NAMALWA (cell line): ENCODE data around the gene GEMIN2.
A peak's percentile ranks its signal among the peaks of the same experiment; 100 is the strongest.
"Not testable (repeated sequence)": the region's sequence is repeated elsewhere in the genome, so short reads cannot be mapped to it uniquely, and the experiment has no call there.

ENCODE experiments used
- DNase-seq: peaks from one replicate; pipeline ENCODE4 v3.0.0-alpha.2; 2015; ENCODE audit warnings: low spot score

GEMIN2 gene

DNA sequence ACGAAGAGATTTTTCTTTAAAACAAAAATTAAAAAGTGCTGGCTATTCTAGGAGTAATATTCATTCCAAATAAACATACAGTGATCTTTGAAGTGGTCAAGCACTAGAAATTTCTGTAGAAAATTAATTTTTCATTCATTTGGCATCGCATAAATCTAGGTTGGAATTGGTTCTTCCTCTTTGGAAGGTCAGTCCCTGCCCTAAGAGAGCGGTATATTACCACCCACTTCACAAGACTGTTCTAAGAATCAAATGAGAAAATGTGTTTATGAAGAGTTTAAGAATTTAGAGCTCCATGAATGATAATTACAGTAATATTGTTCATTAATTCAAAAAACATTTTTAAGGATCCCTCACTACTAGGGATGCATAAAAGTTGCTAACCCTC lies 444 bp upstream of the GEMIN2 start:
- no peak for DNase-seq

DNA sequence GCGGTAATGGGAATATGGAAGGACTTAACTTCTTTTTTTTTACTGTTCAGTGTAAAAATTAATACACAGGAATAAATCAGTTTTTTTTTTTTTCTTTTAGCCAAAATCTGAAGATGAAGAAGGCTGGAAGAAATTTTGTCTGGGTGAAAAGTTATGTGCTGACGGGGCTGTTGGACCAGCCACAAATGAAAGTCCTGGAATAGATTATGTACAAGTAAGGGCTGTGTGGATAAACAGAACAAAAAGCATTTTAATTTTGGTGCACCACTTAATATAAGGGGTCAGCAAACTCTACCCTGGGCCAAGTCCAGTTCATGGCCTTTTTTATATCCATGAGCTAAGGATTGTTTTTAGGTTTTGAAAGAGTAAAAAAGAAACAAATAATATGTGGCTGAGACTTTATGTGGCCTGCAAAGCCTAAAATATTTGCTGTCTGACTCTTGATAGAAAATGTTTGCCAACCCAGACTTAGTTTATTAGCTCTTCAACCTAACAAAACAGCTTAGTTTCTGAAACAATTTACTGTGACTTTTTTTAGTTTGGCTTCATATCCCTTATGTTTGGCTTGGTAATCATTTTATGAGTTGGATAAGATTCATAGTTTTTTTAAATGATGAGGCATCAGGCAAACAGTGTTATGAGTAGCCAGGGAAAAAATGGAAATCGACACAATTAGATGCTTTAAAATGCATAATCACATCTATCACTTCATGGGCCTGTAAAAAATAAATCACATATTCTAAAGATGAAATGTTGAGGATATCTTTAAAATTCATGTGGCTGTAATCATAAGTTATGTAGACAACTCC lies 8.4 kb downstream of the GEMIN2 start:
- no peak for DNase-seq

DNA sequence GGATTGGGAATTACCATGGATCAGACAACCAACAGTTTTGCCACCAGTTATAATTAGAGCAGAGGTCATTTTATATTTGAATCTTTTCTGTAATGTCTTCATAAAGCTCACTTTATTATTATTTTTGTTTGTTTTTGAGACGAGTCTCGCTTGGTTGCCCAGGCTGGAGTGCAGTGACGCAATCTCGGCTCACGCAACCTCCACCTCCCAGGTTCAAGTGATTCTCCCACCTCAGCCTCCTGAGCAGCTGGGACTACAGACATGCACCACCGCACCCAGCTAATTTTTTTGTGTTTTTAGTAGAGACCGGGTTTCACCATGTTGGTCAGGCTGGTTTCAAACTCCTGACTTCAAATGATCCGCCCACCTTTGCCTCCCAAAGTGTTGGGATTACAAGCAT lies 23.7 kb downstream of the GEMIN2 start:
- not testable (repeated sequence) for DNase-seq

DNA sequence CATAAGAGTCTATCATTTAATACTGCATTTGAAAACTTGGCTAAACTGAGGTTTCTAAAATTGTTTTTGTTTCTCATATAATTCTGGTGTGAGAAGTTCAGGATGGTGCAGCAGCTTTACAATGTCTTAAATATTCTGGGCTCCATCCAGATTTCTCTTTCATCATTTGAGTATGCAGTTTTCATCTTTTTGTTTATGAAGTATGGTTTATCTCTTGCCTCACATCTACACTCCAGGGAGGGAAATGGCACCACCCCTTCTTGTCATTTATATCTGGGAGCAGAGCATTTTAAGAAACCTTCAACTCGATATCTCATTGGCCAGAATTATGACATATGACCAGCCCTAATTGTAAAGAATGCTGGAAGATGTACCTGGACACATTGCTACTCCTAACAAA lies 24.3 kb downstream of the GEMIN2 start:
- DNase-seq: no peak

DNA sequence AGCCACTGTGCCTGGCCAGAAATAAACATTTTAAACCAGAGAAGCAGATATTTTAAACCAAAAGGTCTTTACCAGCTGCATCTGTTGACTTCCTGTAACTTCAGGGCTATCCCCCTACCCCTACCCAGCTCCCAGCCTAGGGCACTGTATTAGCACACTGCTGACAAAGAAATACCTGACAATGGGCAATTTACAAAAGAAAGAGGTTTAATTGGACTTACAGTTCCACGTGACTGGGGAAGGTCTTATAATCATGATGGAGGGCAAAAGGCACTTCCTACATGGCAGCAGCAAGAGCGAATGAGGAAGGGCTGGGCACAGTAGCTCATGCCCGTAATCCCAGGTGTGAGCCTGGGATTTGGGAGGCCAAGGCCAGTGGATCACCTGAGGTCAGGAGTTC lies 26.0 kb downstream of the GEMIN2 start:
- no peak for DNase-seq

DNA sequence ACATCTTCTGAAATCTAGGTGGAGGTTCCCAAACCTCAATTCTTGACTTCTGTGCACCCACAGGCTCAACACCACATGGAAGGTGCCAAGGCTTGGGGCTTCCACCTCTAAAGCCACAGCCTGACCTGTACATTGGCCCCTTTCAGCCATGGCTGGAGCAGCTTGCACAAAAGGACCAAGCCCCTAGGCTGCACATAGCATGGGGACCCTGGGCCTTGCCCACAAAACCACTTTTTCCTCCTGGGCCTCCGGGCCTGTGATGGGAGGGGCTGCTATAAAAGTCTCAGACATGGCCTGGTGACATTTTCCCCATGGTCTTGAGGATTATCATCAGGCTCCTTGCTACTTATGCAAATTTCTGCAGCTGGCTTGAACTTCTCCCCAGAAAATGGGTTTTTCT lies 27.5 kb downstream of the GEMIN2 start:
- DNase-seq: not testable (repeated sequence)

DNA sequence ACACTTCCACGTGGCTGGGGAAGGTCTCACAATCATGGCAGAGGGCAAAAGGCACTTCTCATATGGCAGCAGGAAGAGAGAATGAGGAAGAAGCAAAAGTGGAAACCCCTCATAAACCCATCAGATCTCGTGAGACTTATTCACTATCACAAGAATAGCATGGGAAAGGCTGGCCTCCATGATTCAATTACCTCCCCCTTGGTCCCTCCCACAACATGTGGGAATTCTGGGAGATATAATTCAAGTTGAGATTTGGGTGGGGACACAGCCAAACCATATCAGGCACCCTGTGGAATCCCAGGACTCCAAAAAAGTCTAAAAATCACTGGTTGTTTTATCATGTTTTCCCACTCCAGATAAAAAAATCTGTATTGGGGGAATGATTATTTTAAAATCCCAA lies 29.1 kb downstream of the GEMIN2 start:
- DNase-seq: not testable (repeated sequence)

DNA sequence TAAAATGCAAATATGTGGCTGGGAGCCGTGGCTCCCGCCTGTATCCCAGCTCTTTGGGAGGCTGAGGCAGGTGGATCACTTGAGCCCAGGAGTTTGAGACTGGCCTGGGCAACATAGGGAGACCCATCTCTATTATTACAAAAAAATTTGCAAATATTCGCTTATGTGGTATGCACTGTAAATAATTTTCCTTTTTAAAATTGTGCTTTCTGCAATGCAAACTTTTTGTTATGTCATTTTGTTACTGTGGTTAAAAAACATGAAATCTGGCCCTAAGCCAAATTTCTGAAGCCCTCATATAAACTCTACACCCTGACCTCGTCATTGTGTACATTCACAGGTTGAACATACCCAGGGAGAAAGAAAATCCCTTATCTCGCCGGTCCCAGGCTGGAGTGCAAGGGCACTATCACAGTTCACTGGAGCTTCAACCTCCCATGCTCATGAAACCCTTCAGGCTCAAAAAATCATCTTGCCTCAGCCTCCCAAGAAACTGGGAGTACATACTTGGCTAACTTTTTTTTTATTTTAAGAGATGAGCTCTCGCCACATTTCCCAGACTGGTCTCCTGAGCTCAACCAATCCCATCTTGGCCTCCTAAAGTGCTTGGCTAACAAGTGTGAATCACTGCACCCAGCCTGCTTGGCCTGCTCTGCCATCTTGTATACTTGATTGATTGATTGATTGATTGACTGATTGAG lies 31.3 kb downstream of the GEMIN2 start:
- peak; percentile 2 for DNase-seq

DNA sequence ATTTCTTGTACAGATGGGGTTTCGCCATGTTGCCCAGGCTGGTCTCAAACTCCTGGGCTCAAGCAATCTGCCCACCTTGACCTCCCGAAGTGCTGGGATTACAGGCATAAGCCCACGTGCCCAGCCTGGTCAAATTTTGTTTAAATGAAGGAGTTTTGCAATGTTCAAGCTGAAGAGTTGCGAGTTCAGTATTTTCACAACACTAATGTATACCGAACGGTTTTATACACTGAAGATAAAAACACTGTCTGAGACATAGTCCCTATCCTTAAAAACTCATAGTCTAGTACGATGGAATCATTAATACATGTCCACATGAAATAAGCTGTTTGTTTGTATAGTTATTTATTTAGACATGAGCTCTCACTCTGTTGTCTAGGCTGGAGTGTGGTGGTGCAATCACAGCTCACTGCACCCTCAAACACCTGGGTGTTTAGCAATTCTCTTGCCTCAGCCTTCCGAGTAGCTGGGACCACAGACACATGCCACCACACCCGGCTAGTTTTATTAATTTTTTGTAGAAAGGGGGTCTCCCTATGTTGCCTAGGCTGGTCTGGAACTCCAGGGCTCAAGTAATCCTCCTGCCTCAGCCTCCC lies 40.6 kb downstream of the GEMIN2 start:
- DNase-seq: no peak

DNA sequence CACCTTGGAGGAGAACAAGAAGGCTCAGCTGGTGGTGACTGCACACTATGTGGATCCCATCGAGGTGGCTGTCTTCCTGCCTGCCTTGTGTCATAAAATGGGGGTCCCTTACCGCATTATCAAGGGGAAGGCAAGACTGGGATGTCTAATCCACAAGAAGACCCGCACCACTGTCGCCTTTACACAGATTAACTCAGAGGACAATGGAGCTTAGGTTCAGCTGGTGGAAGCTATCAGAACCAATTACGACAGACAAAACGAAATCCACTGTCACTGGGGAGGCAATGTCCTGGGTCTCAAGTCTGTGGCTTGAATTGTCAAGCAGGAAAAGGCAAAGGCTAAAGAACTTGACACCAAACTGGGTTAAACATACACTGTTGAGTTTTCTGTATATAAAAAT lies 43.4 kb downstream of the GEMIN2 start:
- DNase-seq: no peak

DNA sequence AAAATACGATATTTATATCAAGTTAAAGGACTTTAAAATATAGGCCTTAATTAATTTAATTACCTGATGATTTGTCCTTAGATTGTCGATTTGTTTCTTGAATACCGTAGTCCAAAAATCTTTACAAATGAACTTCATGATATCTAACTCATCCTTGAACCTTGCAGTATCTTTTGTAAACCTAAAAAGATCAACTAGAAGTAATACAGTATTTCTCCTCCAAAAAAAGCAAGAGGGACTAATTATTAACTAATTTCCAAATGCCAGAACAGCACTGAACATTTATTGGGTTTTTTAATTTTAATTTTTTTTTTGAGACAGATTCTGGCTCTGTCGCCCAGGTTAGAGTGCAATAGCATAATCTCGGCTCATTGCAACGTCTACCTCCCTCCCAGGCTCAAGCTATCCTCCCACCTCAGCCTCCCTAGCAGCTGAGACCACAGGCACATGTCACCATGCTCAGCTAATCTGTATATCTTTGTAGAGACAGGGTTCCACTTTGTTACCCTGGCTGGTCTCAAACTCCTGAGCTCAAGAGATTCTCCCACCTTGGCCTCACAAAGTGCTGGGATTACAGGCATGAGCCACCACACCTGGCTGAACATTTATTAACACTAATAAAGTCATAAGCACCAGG lies 44.2 kb downstream of the GEMIN2 start:
- no peak for DNase-seq

DNA sequence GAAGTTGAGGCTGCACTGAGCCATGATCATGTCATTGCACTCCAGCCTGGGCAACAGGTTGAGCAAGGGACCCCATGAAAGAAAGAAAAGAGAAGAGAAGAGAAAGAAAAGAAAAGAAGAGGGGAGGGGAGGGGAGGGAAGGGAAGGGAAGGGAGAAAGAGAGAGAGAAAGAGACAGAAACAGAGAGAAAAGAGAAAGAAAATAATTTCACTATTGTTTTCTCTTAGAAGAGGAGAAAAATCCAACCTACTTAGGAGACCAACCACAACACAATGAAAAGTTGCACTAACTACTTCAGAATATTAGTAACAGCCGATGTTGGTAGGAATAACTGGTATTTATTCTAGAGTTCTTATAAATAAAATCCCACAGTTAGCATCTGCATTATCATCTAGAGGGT lies 46.4 kb downstream of the GEMIN2 start:
- DNase-seq: no peak

DNA sequence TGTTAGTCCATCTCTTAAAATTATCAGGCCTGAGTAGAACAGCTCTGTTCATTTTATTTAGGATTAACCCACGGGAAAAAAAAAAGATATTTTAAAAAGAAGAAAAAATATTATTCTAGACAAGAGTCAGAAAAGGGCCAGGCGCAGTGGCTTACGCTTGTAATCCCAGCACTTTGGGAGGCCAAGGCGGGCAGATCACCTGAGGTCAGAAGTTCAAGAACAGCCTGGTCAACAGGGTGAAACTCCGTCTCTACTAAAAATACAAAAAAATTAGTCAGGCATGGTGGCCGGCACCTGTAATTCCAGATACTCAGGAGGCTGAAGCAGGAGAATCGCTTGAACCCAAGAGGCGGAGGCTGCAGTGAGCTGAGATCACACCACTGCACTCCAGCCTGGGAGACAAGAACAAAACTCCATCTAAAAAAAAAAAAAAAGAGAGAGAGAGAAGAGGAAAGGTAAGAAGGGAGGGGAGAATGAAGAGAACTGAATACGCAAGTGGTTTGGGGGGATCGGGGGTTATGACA lies 53.7 kb downstream of the GEMIN2 start:
- DNase-seq: not testable (repeated sequence)

DNA sequence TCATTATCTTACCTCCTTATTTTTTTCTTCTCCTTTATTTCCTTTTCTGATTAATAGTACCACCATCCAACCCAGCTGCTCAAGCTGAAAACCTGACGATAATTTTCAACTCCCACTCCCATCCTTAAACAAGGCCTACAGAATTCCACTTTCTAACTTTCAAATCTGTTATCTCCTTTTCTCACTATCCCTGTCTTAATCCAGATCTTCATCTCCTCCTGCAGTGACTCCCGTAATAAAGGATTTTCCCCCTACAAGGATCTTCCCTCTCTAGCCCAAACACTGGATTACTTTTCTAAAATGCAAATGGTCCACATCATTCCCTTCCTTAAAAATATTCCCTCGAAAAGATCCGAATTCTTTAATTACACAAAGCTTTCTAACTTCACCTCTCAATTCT lies 54.5 kb downstream of the GEMIN2 start:
- DNase-seq: no peak

DNA sequence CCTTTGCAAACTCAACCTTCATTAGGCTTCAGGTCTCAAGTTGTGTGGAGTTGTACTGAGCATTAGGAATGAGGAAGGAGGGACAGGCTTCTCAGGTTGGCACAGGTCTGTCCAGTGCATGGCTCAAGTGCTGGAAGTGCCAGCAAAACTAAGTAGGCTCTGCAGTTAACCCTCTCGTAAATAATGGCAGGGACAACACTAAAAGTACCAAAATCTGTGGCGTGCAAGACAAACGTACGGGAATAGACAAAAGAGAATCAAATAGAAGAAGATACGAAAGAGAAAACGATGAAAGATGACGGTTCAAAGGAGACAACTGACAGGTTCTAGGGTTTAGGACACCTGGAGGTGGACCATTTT lies 55.4 kb downstream of the GEMIN2 start:
- no peak for DNase-seq

DNA sequence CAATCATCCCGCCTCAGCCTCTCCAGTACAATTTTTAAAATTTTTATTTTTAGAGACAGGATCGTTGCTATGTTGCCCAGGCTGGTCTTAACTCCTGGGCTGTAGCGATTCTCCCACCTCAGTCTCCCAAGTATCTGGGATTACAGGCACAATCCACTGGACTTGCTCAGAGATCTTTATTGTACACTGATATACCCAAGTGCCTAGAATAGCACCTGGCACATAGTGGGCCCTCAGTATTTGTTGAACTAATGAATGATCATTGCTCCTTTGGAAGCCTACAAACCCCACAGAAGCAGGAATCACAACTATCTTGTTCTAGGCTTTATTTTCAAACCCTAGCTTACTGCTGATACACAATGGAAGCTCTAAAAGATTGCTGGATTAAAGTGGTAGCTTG lies 59.1 kb downstream of the GEMIN2 start:
- no peak for DNase-seq

DNA sequence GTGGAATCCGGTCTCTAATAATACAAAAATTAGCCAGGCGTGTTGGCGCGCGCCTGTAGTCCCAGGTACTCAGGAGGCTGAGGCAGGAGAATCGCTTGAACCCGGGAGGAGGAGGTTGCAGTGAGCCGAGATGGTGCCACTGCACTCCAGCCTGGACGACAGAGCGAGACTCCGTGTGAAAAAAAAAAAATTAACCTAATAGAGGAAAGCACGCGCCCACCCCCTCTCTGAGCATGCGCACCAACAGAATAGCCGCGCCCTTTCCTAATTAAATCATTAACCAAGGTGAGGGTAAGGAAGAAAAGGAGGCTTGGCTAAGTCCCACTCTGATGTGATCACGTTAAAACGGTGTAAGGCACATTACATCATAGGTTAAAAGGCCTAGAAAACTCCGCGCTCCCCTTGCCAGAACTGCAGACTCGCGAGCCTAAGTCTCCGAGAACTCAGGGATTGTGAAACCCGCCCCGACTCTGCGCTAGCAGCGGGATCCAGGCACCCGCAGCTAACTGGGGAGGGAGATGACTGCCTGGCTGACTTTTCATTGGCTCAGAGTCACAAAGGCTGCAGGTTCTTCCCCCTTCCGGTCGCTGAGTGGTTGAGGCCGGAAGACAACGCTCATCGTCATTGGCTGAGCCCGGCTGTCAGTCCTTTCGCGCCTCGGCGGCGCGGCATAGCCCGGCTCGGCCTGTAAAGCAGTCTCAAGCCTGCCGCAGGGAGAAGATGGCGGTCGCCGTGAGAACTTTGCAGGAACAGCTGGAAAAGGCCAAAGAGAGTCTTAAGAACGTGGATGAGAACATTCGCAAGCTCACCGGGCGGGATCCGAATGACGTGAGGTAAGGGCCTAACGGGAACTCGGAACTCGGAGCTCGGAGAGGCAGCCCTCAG lies 60.7 kb downstream of the GEMIN2 start, which contains the start of gene PNN:
PNN (plus strand) TSS at position 695 of the 885 bp plus-strand sequence; CDS start at position 721, 26 bp downstream.
- DNase-seq: peak; percentile 97

DNA sequence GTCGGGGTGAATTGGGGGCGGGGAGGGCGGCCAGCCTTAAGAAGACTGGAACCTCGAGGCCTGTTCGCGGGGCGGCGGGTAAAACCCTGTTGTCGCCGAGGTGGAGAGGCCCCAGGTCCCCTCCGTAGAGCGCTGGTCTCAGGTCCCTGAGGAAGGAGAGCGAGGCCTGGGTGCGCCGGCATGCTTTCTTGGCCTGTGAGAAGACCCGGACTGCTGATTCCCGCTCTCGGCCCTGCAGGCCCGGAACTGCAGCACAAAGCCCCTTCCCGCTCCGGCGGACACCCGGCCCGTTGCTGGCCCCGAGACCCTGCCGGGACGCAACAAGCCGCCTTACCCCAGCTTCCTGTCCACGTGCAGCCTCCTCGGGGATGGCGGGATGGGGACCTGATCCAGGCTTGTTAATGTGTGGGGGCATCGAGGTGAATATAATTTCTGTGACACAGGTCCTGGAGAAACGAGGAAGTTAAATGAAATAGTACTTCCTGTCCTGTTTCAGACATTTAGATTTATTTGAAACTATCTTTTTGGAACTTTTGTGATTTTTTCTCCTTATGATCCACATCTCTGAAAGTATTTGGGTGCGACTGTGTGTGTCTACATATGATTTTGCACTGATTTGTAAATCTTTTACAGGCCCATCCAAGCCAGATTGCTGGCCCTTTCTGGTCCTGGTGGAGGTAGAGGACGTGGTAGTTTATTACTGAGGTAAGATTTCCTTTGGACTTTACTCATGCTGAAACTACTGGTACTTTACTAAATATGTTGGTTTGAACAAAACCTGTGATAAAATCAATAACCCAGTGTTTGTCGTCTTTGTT lies 61.5 kb downstream of the GEMIN2 start:
- peak; percentile 42 for DNase-seq

DNA sequence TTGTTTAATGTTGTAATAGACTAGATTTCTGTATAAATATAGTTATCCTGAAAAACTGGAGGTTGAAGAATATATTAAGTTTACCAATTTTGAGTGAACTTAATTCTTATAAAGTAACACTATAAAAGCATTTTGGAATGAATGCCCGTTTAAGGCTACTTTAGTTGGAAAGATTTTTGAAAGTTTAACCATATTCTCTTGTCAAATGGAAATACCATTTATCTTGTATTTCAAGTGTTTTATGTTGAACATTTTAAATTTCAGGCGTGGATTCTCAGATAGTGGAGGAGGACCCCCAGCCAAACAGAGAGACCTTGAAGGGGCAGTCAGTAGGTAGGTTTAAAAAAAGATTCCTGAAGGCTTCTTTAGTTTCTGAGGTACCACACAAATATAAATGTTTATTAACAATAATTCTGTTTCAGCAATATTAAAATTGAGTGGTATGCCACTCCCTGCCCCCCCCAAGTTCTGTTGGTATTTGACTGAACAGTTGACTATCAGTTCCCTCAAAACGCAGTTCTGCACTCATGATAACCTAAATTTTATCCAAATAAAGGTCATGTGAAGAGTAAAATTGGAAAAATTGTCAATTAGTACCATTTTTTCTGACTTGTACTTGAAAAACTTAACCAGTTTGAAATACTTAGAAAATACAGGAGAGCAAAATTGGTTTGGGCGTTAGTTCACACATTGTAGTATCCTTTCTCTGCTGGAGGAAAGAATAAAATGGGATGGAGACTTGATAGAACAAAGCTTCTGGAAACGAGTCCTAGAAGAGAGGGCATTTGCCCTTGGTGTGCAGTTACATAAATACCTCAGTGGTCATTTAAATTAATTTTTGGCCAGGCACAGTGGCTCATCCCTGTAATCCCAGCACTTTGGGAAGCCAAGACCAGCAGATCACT lies 62.4 kb downstream of the GEMIN2 start:
- DNase-seq: no peak

DNA sequence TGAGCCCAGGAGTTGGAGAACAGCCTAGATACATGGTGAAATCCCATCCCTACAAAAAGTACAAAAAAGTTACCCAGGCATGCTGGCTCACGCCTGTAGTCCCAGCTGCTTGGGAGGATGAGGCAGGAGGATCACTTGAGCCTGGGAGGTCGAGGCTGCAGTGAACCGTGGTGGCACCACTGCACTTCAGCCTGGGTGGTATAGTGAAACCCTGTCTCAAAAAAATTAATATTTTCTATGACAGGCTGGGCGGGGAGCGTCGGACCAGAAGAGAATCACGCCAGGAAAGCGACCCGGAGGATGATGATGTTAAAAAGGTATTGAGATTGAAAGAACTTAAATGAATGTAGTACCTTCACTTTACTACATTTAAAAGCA lies 63.0 kb downstream of the GEMIN2 start:
- DNase-seq: no peak
